ENCODE data around the gene PROZ.
A peak's percentile ranks its signal among the peaks of the same experiment; 100 is the strongest.
"Not testable (repeated sequence)": the region's sequence is repeated elsewhere in the genome, so short reads cannot be mapped to it uniquely, and the experiment has no call there.

PROZ gene, protein sequence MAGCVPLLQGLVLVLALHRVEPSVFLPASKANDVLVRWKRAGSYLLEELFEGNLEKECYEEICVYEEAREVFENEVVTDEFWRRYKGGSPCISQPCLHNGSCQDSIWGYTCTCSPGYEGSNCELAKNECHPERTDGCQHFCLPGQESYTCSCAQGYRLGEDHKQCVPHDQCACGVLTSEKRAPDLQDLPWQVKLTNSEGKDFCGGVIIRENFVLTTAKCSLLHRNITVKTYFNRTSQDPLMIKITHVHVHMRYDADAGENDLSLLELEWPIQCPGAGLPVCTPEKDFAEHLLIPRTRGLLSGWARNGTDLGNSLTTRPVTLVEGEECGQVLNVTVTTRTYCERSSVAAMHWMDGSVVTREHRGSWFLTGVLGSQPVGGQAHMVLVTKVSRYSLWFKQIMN

DNA sequence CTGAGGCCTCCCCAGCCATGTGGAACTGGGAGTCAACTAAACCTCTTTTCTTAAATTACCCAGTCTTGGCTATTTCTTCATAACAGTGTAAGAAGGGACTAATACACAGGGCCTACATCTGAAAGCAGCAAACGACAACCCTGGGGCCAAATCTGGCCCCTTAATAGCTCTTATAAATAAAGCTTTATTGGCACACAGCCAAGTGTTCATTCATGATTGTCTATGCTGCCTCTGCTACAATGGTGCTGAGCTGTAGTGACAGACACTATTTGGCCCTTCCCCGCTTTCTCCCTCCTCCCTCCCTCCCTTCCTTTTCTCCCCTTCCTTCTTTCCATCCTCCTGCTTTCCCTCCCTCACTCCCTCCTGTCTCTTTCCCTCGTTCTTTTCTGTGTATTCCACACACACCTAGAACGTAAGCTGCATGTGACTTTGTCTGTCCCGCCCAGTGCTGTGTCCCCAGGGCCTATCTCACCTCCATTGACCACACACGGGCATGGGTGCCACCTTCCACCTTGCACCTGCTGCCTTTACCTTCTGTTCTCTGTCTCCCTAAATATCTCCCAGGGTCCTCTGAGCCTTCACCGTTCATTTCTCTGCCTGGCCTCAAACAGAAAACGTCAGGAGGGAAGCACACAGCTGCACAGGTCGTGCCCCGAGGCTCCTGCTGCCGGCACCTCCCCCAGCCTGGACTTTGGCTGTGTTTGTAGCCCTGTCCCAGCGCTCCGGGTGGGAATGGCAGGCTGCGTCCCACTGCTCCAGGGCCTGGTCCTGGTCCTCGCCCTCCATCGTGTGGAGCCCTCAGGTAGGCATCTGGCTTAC is at the start of gene PROZ:
TSS of gene PROZ (plus strand) at position 720 of the 819 bp plus-strand sequence. CDS start at position 733, 13 bp downstream.
- no peak for DNase-seq

DNA sequence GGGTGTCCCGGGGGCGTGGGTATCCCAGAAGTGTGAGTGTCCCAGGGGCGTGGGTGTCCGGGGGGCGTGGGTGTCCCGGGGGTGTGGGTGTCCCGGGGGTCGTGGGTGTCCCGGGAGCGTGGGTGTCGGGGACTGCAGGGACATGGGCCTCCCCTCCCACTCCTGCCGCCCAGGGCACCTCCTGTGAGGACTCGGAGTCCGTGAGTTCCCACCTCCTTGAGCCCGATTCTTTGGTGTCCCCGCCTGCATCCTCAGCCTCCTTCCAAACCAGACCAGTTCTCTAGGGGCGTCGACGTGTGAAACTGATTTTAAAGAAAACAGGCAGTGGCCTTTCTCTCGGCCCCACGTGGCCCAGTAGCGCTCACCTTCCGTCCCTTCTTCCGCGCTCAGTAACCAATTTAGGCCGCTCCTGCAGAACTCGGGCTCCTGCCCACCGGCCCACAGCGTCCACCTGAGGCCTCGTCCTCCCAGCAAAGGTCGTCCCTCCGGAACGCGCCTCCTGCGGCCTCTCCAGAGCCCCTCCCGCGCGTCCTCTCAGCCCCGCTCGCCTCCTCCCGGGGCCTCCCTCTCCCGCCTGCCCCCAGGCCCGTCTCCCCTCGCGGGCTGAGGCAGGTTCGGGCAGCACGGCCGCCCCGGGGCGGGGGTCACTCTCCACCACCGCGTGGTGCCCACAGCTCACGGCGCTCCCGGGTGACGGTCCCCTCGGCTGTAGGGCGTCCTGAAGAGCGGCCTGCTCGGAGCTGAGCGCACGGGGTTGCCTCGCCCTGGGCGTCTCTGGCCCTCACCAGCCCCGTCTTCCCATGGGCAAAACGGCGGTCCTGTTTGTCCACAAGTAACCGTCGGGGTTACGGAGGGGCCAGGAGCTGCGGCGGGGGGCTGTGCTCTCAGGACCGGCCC is 49.0 kb upstream of the PROZ start:
- DNase-seq, result peak in 1 of 2 experiments; percentile 54

DNA sequence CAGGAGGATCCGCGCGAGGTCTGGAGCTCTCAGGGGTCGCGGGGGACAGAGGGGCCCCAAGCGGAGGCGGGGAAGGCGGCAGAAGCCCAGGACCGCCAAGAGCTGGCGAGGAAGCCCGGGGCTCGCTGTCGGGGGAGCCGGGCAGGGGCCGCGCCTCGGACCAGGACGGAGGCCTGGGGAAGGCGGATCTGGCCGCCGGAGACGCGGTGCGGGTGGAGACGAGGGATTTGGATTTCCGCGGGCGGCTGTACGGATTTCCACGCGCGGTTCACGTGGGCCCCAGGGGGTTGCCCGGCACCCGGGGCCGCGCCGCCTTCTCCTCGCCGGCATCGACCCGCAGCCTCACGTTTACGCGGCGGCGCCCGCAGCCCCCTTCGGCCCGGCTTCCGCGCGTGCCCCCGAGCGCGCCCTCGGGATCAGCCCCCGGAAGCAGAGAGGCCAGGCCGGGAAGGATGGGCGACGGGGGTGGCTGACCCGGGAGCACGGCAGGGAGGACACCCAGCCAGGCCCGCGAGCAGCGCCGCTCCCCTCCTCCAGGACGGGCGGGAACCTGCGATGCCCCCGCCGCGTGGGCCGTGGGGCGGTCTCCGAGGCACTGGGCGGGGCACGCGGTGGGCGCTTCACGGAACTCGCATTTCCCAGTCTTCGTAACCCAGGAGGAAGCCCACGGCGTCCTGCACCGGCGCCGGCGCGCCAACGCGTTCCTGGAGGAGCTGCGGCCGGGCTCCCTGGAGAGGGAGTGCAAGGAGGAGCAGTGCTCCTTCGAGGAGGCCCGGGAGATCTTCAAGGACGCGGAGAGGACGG is 48.2 kb upstream of the PROZ start:
- no peak for DNase-seq

- no peak for DNase-seq
These were observed 47.6 kb upstream of the PROZ start for GRCh38 chr13:113110852-113111315.

DNA sequence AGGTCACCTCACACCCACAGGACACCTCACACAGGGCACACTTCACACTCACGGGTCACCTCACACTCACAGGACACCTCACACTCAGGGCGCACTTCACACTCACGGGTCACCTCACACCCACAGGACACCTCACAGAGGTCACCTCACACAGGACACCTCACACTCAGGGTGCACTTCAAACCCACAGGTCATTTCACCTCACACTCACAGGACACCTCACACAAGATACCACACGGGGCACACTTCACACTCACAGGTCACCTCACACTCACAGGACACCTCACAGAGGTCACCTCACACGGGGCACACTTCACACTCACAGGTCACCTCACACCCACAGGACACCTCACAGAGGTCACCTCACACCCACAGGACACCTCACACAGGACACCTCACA is 46.6 kb upstream of the PROZ start:
- DNase-seq, result not testable (repeated sequence)

DNA sequence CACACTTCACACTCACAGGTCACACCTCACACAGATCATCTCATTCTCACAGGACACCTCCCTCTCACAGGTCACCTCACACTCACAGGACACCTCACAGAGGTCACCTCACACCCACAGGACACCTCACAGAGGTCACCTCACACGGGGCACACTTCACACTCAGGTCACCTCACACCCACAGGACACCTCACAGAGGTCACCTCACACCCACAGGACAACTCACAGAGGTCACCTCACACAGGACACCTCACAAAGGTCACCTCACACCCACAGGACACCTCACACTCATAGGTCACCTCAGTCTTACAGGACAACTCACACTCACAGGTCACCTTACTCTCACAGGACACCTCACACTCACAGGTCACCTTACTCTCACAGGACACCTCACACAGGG is 46.0 kb upstream of the PROZ start:
- DNase-seq, result not testable (repeated sequence)

DNA sequence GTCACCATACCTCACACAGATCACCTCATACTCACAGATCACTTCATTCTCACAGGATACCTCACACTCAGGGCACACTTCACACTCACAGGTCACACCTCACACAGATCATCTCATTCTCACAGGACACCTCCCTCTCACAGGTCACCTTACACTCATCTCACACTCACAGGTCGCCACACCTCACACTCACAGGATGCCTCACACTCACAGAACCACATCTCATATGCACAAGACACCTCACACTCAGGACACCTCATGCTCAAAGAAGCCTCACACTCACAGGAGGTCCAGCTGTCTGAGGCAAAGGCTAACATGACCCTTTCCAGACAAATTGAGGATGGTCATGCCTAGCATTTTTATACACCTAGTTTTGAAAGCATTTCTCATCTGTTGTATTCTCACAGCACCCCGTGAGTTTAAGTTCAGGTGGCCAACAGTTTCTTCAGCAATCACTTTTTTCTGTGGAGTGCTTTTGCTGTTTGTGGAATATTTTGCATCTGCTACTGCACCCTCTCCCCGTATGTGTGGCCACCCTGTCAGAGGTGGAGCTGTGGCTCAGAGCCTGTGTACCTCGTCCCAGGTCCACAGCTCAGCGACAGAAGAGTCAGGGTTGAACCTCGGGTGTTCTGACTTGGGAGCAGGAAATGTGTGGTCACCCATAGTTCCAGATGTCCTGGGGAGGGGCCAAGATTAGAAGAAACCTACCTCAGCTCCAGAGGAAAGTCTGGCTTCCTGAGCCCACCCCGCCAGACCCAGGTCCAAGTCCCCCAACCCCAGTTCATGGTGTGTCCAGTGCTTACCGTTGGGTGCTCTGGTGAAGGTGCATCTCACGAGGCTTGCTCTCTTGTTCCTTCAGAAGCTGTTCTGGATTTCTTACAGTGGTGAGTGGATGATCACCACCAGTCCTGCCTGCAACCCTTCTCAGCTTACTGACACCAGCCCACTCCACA is 45.3 kb upstream of the PROZ start:
- no peak for DNase-seq

GRCh38 chr13:113113846-113114271 is 44.6 kb upstream of the PROZ start:
- DNase-seq, result no peak

- DNase-seq, result no peak
These were observed 43.7 kb upstream of the PROZ start for GRCh38 chr13:113114511-113115362.

DNA sequence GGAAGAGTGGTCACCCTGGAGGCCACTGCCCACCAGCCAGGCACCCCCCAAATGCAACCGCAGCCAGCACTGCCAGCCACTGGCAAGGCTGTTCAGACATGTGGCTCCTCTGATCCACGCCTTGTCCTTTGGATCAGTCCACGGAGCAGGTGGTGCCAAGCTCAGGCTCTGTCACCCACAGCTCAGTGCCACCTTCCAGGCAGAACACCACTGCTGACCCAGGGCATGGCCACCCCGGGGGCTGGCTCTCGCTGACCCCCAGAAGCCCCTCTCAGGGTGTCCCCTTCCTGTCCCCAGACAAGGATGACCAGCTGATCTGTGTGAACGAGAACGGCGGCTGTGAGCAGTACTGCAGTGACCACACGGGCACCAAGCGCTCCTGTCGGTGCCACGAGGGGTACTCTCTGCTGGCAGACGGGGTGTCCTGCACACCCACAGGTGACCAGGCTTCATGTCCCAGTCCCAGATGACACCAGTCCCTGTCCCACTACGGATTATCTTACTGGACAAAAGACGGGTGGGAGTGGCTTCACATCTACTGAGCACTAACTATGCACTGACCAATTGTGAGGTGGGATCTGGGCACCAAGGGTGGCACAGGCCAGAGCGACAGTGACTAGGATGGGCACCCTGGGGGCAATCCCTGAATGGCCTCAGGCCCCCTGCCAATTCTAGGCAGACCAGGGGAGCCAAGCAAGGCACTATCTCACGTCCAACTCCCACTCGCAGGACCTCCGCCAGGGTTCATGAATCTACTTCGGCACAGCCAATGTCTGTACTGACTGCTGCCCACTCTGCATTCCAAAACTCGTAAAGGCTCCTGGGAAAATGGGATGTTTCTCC is 42.9 kb upstream of the PROZ start:
- DNase-seq, result no peak

DNA sequence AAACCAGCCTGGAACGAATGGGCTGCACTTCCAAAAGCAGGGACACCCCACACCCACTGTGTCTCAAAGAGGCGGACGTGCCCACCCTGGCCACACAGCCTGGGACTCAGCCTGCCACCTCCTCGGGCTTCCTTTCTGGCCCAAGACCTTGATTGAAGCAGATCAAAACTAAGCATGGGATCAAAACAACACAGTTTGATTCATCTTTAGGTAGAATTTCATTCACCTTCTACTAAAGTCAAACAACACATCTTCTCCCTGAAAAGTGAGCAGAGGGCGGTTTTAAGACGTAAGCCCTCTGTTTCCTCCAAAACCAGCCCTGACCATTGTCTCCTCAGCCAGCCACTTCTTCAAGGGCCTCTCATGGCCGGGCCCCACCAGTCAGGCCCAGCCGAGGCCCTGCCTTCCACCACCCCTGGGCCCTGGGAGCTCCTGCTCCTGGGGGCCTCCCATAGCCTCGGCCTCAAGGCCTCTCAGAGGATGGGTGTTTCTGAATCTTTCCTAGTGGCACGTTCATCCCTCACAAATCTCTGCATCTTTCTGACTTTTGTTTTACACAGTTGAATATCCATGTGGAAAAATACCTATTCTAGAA is 42.1 kb upstream of the PROZ start:
- no peak for DNase-seq

- no peak for DNase-seq
These were observed 41.6 kb upstream of the PROZ start for GRCh38 chr13:113116871-113117271.

- no peak for DNase-seq
These were observed 41.0 kb upstream of the PROZ start for GRCh38 chr13:113117335-113117872.

DNA sequence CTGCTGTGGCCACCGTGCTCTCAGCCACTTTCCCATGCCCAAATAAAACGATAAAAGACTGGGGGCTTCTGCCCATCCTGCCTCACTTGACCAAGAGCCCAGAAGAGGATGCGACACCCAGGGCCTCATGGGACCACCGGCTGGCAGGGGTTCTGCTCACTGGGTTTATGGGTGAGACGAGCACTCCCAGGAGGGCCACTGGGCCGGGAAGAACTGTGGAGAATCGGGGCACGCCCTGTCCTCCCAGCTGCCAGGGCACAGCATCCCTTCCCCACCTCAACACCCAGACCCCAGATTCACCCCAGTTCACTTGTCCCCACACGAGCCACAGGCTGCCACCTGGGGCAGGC is 40.6 kb upstream of the PROZ start:
- no peak for DNase-seq

- DNase-seq, result no peak
These were observed 40.0 kb upstream of the PROZ start for GRCh38 chr13:113118261-113119021.

- no peak for DNase-seq
These were observed 39.2 kb upstream of the PROZ start for GRCh38 chr13:113119166-113119821.

DNA sequence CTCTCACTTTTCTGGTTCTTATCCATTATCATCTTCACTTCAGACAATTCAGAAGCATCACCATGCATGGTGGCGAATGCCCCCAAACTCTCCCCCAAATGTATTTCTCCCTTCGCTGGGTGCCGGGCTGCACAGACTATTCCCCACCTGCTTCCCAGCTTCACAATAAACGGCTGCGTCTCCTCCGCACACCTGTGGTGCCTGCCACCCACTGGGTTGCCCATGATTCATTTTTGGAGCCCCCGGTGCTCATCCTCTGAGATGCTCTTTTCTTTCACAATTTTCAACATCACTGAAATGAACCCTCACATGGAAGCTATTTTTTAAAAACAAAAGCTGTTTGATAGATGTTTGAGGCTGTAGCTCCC is 38.6 kb upstream of the PROZ start:
- no peak for DNase-seq
